Endothelial cell of umbilical vein (primary cell): Measurements from ENCODE around the gene ADAM33. TPM values are rescaled to one million over a fixed set of nuclear protein-coding genes. Genes with fewer than 3 reads are reported as not detected.

Source experiments
- BruUV-seq: library from RNA; stranded (reverse); fragments of 400-500 nt; replicated peaks from 2 replicates; lab custom pipeline; 2021; lab: Mats Ljungman, UMichigan
- CTCF ChIA-PET: fragments of 300-600, 350-600 bp; sonication (Branson Sonifier 250); formaldehyde crosslinking; loops from one replicate; lab custom pipeline; 2021; ENCODE audit warnings: antibody characterized with exemption, inconsistent platforms; lab: Charles Lee
- POLR2A ChIA-PET: fragments of 300-600, 350-600 bp; sonication (Branson Sonifier 250); formaldehyde crosslinking; loops from one replicate; lab custom pipeline; 2021; ENCODE audit warnings: antibody characterized with exemption, inconsistent platforms; lab: Charles Lee
- DNase-seq: peaks from one replicate; pipeline ENCODE4 v3.0.0-alpha.2; 2011; ENCODE audit warnings: low read depth, low spot score
- FAIRE-seq: peaks from 2 replicates; lab custom pipeline; 2011; peaks lifted over from hg19 to GRCh38; lab: Jason Lieb, UNC
- H2AFZ ChIP-seq: 2 replicates; pipeline ENCODE4 v1.6.0; 2012; ENCODE audit warnings: low read depth, low read length, control low read depth, inconsistent platforms
- H3K27ac ChIP-seq: 2 replicates; pipeline ENCODE4 v1.5.1; 2011; ENCODE audit warnings: low read depth, mild to moderate bottlenecking, control low read depth, low read length, moderate library complexity; ENCODE audit not compliant: insufficient read depth
- H3K27me3 ChIP-seq, 2 experiments: 2 replicates each; pipeline versions ENCODE4 v1.6.0 to v1.6.1; 2011; ENCODE audit warnings: low read length in 2 of 2, mixed read lengths in 1 of 2; ENCODE audit not compliant: control insufficient read depth in 2 of 2, insufficient read depth in 2 of 2
- H3K36me3 ChIP-seq, 2 experiments: 2 replicates in 1 of 2; 3 replicates in 1 of 2; pipeline ENCODE4 v1.5.1; 2011; ENCODE audit warnings: low read length in 2 of 2, mild to moderate bottlenecking in 1 of 2, moderate library complexity in 1 of 2; ENCODE audit not compliant: control insufficient read depth in 2 of 2, insufficient read depth in 2 of 2; ENCODE audit errors: extremely low read depth in 1 of 2
- H3K4me1 ChIP-seq: 3 replicates; pipeline ENCODE4 v1.5.1; 2011; ENCODE audit warnings: mild to moderate bottlenecking, low read length; ENCODE audit not compliant: control insufficient read depth, insufficient read depth; ENCODE audit errors: extremely low read depth
- H3K4me2 ChIP-seq: 2 replicates; pipeline ENCODE4 v1.6.1; 2011; ENCODE audit warnings: low read length, control low read depth, mixed read lengths; ENCODE audit not compliant: insufficient read depth
- H3K4me3 ChIP-seq, 3 experiments: fragments of 200-600 bp in 1 of 3; sonication (generic), shearing (Covaris generic) in 1 of 3; replicated peaks in 1 of 3; 2 replicates each; pipeline ENCODE4 v1.5.1; 2011 to 2016; ENCODE audit warnings: control low read depth in 3 of 3, low read length in 3 of 3, mild to moderate bottlenecking in 2 of 3, inconsistent platforms in 1 of 3, low read depth in 1 of 3, moderate library complexity in 1 of 3; ENCODE audit not compliant: insufficient read depth in 1 of 3
- H3K79me2 ChIP-seq: 2 replicates; pipeline ENCODE4 v1.6.0; 2012; ENCODE audit warnings: low read length, inconsistent platforms; ENCODE audit not compliant: control insufficient read depth, insufficient read depth
- H3K9ac ChIP-seq: replicated peaks from 2 replicates; pipeline ENCODE3; 2011; ENCODE audit warnings: low read length, control low read depth; ENCODE audit not compliant: insufficient read depth; ENCODE audit errors: extremely low read depth
- H3K9me1 ChIP-seq: replicated peaks from 3 replicates; pipeline ENCODE4 v1.6.0; 2011; ENCODE audit warnings: mild to moderate bottlenecking, low read length; ENCODE audit not compliant: control insufficient read depth, insufficient read depth; ENCODE audit errors: extremely low read depth
- H3K9me3 ChIP-seq: replicated peaks from 2 replicates; pipeline ENCODE4 v1.5.1; 2012; ENCODE audit warnings: low read length, inconsistent platforms; ENCODE audit not compliant: control insufficient read depth, insufficient read depth
- H4K20me1 ChIP-seq: replicated peaks from 2 replicates; pipeline ENCODE3; 2011; ENCODE audit warnings: mild to moderate bottlenecking, low read length; ENCODE audit not compliant: control insufficient read depth, insufficient read depth; ENCODE audit errors: extremely low read depth
- CTCF ChIP-seq, 2 donors: IDR thresholded peaks; 1 replicate in 1 of 2; 2 replicates in 1 of 2; pipeline ENCODE4 v1.5.1; 2011; ENCODE audit warnings: low read length in 2 of 2, mild to moderate bottlenecking in 2 of 2, moderate library complexity in 2 of 2, control low read depth in 1 of 2, inconsistent platforms in 1 of 2, low read depth in 1 of 2; ENCODE audit not compliant: insufficient read depth in 1 of 2; ENCODE audit errors: extremely low read depth in 1 of 2
- EZH2 ChIP-seq: IDR thresholded peaks from 2 replicates; pipeline ENCODE4 v1.6.1; 2012; ENCODE audit warnings: borderline replicate concordance, low read depth, mild to moderate bottlenecking, moderate library complexity, low read length, inconsistent platforms; ENCODE audit not compliant: severe bottlenecking
- FOS ChIP-seq: IDR thresholded peaks from 2 replicates; pipeline ENCODE4 v1.6.1; 2011; ENCODE audit warnings: mild to moderate bottlenecking, low read length, moderate library complexity, borderline replicate concordance; ENCODE audit not compliant: insufficient read depth
- GATA2 ChIP-seq: IDR thresholded peaks from 2 replicates; pipeline ENCODE4 v1.7.0; 2011; ENCODE audit warnings: low read depth, mild to moderate bottlenecking, moderate library complexity, mixed read lengths, low read length; ENCODE audit not compliant: insufficient read length, insufficient read depth
- POLR2A ChIP-seq: IDR thresholded peaks from 2 replicates; pipeline ENCODE4 v1.6.1; 2012; ENCODE audit warnings: low read depth, mild to moderate bottlenecking, control low read depth, low read length
- POLR2AphosphoS5 ChIP-seq: IDR thresholded peaks from 2 replicates; pipeline ENCODE4 v1.6.1; 2012; ENCODE audit warnings: low read depth, mild to moderate bottlenecking, control low read depth, low read length, moderate library complexity; ENCODE audit not compliant: insufficient read depth
- dilution Hi-C: fragments of 300-500 bp; cut with MboI; formaldehyde crosslinking; loops from one replicate; pipeline ENCODE4 v1.15.0; 2019; ENCODE audit warnings: low sequenced_read_pairs; ENCODE audit not compliant: extremely low pct_ligation_motif_present
- intact Hi-C: fragments of 100-400 bp; cut with micrococcal nuclease; formaldehyde crosslinking; loops from one replicate; pipeline ENCODE4 v1.10.0; 2022
- polyA plus RNA-seq, 4 experiments: library from polyadenylated mRNA; depleted of rRNA in 3 of 4; stranded (reverse) in 3 of 4; unstranded in 1 of 4; fragments of >200 nt; gene quantifications; 2 replicates each; pipeline versions ENCODE4 v1.2.1 to v1.2.3, GENCODE V29; 2011 to 2012; ENCODE audit warnings: missing spikeins in 1 of 4
- total RNA-seq: library from RNA; stranded (reverse); gene quantifications from 2 replicates; pipeline ENCODE4 v1.2.3, GENCODE V29; 2021

ADAM33 gene
- total and polyA plus RNA-seq, 2 donors (not counting 3 experiments of a cell fraction or from before 2014, with no cell fraction given) = 0.06 to 0.18 TPM

- ChIA-PET CTCF (interaction anchor here (0.9 to 12.6 kb wide), 6 partner anchors 11 to 136 kb away, joined by 3 to 112 read pairs (median 13); partner anchors contain the start of gene ADAM33), POLR2A (no interaction called here)
- no peaks in the 10 kb centered on the region for H3K79me2 ChIP-seq
- no peak overlapping the region for H3K27ac ChIP-seq
- no peaks in the 10 kb centered on the region for H3K27me3 ChIP-seq
- FAIRE-seq (no peak), DNase-seq (no peak)
- no peak overlapping the region for H3K4me2 ChIP-seq
- no peaks in the 10 kb centered on the region for H4K20me1 ChIP-seq
- no peak overlapping the region for H2AFZ ChIP-seq
- no peaks in the 10 kb centered on the region for H3K36me3 ChIP-seq
- intact Hi-C loops (no loop called here), dilution Hi-C loops (no loop called here)
- no peak overlapping the region for H3K4me3 ChIP-seq
- no peak overlapping the region for H3K9ac ChIP-seq
- no peaks in the 10 kb centered on the region for H3K4me1 ChIP-seq
- BruUV-seq = no TSS peak
- TF ChIP-seq POLR2A (no peak), POLR2AphosphoS5 (no peak), CTCF (IDR thresholded peaks at IDR 0.05; ENCODE audit: extremely low read depth in 1 of 2, insufficient read depth in 1 of 2, low read depth in 1 of 2, low read length in 2 of 2) (no peak), EZH2 (no peak), GATA2 (no peak), FOS (no peak)
- no peaks in the 10 kb centered on the region for H3K9me1 ChIP-seq
- H3K9me3 ChIP-seq = no peaks in the 10 kb centered on the region
Observed at GRCh38 chr20:3698591-3699001, 16.8 kb upstream of the ADAM33 start.
